Lower leg skin (tissue), 3 donors: ENCODE data around the gene SMIM32.

ENCODE experiments used
- CTCF ChIP-seq, 3 donors: fragments of 450-650 bp; IDR thresholded peaks; one replicate each; pipeline ENCODE4 v1.5.1; 2016; ENCODE audit warnings: antibody characterized with exemption in 3 of 3, mild to moderate bottlenecking in 3 of 3, moderate library complexity in 2 of 3
- POLR2A ChIP-seq, 2 donors: fragments of 450-650 bp; IDR thresholded peaks; one replicate each; pipeline ENCODE4 v1.6.1; 2016 to 2017; ENCODE audit warnings: antibody characterized with exemption in 2 of 2, mild to moderate bottlenecking in 1 of 2, moderate library complexity in 1 of 2

GRCh38 chr5:136141561-136141960 is 51.4 kb downstream of the SMIM32 start:
- TF ChIP-seq CTCF (IDR thresholded peaks at IDR 0.05) (no peak), POLR2A (IDR thresholded peaks at IDR 0.05) (no peak)
